ENCODE results near the gene SIRT2.
"Not testable (repeated sequence)": the region's sequence is repeated elsewhere in the genome, so short reads cannot be mapped to it uniquely, and the experiment has no call there.

The SIRT2 gene

GRCh38 chr19:38831142-38831605 lies 68.2 kb downstream of the SIRT2 start:
- Histone ChIP-seq H3K9ac (peak overlapping the region; percentile 89), H3K9me3 (no peaks in the 10 kb centered on the region), H3K4me1 (peaks cover 25% of the 10 kb centered on the region), H3K27me3 (no peaks in the 10 kb centered on the region), H3K4me3 (peak overlapping the region; percentile 79), H3K27ac (peak overlapping the region; percentile 88), H3K36me3 (peaks cover 58% of the 10 kb centered on the region), H4K20me1 (peaks cover 10% of the 10 kb centered on the region), H3K4me2 (peak overlapping the region; percentile 93)
- TF ChIP-seq Cebpa-rat (IDR thresholded peaks at IDR 0.05), result no peak

- Histone ChIP-seq H3K9ac (peak overlapping the region; percentile 89; the same call in 1 of the 2 replicates), H3K4me3 (no peak overlapping the region), H3K9me3 (no peaks in the 10 kb centered on the region)
Observed at GRCh38 chr19:38830039-38830733, 69.2 kb downstream of the SIRT2 start.

GRCh38 chr19:38829203-38829602 lies 70.2 kb downstream of the SIRT2 start:
- Histone ChIP-seq H3K36me3 (peaks cover 59% of the 10 kb centered on the region), H3K4me1 (peaks cover 25% of the 10 kb centered on the region)
- H3K9me3 ChIP-seq, H3K4me2 ChIP-seq, H3K9ac ChIP-seq, H3K4me3 ChIP-seq, H4K20me1 ChIP-seq, H3K27me3 ChIP-seq, H3K27ac ChIP-seq: not testable (repeated sequence)

More at GRCh38 chr19:38830039-38830733, 69.2 kb downstream of the SIRT2 start:
- TF ChIP-seq Cebpa-rat (IDR thresholded peaks at IDR 0.05), result no peak
- H3K4me1 ChIP-seq, result peaks cover 25% of the 10 kb centered on the region
- H3K27me3 ChIP-seq, result no peaks in the 10 kb centered on the region
- peak overlapping the region; percentile 93 for H3K4me2 ChIP-seq
- H4K20me1 ChIP-seq, result peaks cover under 1% of the 10 kb centered on the region; the same call in 1 of the 2 replicates
- H3K27ac ChIP-seq, result no peak overlapping the region
- peaks cover 58% of the 10 kb centered on the region for H3K36me3 ChIP-seq

All from BLaER1 (cell line).